T-helper 9 cell (primary cell): ENCODE measurements around the gene RAD50.
"Not testable (repeated sequence)": the region's sequence is repeated elsewhere in the genome, so short reads cannot be mapped to it uniquely, and the experiment has no call there.

Experiments used
- DNase-seq: peaks from one replicate; pipeline ENCODE4 v3.0.0-alpha.2; 2020

Gene RAD50

DNA sequence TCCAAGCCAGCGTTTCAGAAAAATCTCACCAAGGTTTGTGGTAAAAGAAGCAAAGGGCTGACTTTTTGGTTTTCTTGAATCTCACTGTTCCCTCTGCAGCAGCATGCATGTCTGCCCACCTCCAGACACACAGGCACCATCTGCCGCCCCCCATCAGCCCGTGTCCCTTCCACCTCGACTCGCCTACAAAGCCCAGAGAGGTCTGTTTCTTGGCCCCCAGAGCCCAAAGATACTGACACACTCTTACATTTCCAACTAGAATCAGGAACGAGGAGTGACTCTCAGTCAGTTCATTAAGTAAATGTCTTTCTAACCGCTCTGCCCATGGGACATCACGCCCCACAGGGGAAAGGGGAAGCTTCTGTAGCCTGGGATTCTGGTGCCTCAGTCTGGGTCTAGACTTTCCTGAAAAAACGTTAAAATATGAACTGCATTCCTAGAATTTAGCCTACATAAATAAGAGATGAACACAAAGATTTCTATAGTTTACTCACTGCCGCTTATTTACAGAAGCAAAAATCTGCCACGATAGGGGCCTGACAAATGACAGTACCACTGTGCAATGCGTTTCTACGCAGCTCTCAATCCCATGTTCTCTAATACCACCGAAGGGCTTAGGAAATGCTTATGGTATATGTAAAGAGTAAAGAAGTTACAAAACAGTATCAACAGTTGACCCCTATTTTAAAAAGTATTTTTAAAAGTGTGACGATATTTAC lies 121.1 kb downstream of the RAD50 start:
- no peak for DNase-seq

GRCh38 chr5:132678735-132679134 lies 122.0 kb downstream of the RAD50 start:
- DNase-seq = no peak

- no peak for DNase-seq
Measured at GRCh38 chr5:132679166-132679565, 122.4 kb downstream of the RAD50 start.

DNA sequence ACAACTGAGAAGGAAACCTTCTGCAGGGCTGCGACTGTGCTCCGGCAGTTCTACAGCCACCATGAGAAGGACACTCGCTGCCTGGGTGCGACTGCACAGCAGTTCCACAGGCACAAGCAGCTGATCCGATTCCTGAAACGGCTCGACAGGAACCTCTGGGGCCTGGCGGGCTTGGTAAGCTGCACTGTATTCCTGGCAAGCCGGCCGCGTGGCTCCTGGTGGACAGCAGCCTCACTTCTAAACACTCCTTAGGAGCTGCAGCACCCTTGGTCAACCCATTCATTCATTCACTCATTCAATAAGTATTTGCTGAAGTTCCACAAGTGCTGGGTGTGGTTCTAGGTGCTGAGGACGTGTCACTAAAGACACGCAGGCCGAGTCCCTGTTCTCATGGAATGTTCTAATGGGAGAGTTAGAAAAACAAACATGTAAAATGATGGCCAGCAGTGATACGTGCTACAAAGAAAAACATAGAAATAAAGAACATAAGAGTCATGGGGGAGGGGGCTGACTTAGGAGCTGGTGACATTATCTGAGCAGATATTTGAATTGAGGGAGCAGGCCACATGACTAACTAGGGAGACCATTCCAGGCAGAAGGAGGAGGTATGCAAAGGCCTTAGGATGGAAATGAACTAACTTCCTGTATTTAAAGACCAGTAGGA lies 123.1 kb downstream of the RAD50 start:
- DNase-seq = no peak

GRCh38 chr5:132680780-132681475 lies 124.2 kb downstream of the RAD50 start:
- no peak for DNase-seq

- no peak for DNase-seq
Measured at GRCh38 chr5:132681476-132681831, 124.7 kb downstream of the RAD50 start.

- DNase-seq = no peak
Measured at GRCh38 chr5:132681983-132682382, 125.2 kb downstream of the RAD50 start.

GRCh38 chr5:132684491-132684890 lies 127.7 kb downstream of the RAD50 start:
- DNase-seq = no peak

GRCh38 chr5:132684922-132685720 lies 128.3 kb downstream of the RAD50 start:
- DNase-seq = no peak

- DNase-seq = no peak
Measured at GRCh38 chr5:132686193-132686592, 129.4 kb downstream of the RAD50 start.

DNA sequence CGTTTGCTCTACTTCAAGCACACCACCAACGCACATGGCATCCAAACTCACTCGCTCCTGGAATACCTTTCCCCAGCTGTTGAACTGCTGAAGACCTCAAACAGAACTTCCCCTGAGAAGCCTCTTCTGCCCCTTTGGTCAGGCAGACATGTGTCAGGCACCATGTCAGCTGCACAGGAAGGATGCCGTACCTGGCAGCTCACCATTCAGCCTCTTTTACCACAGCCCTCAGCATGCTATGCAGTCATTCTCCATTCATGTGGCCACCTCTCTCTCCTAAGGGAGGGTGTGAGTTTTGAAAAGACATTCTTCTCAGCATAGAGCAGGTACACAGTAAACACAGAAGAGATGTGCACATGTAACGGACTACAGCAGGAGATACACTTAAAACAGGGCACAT lies 131.2 kb downstream of the RAD50 start:
- peak; percentile 11 for DNase-seq

DNA sequence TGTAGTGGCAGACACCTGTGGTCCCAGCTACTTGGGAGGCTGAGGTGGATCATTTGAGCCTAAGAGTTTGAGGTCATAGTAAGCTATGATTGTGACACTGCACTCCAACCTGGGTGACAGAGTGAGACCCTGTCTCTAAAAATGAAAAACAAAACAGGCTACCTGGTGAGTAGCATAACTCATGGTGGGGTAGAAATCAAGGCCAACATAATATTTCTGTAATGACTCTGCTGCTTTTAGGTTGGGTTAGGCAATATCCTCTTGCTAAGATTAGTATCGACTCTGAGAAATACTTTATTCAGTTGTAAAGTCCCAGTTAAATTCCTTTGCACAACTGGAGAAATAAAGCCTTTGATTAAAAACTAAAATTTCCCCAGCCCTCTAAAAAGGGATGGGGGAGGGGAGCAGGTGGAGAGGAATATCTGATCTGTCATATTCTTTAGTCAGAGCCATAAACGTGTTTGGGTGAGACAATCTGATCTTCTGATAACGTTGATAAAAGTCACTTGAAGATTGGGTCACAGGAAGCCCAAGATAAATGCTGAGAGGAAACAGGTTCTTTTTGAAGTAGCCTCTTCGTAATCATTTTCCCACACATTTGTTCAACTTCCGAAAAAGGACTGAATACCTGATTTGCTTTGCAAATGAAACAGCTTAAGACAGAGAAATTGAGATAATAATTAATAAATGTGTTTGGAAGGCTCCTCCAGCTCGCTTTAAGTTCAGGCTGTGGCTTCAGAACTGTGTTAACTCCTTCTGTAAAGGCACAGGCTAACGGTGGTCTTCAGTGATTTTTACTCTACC lies 132.0 kb downstream of the RAD50 start:
- no peak for DNase-seq

GRCh38 chr5:132689513-132689912 lies 132.7 kb downstream of the RAD50 start:
- no peak for DNase-seq

DNA sequence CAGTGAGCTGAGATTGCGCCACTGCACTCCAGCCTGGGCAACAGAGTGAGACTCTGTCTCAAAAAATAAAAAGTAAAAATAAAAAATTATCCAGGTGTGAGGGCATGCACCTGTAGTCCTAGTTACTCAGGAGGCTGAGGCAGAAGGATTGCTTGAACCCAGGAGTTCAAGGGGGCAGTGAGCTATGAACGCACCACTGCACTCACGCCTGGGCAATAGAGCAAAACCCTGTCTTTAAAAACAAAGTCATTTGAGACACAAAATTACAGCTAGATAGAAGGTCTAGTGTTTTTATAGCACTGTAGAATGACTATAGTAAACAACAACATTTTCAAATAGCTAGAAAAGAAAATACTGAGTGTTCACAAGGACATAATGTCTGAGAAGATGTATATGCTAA lies 133.4 kb downstream of the RAD50 start:
- DNase-seq = no peak

DNA sequence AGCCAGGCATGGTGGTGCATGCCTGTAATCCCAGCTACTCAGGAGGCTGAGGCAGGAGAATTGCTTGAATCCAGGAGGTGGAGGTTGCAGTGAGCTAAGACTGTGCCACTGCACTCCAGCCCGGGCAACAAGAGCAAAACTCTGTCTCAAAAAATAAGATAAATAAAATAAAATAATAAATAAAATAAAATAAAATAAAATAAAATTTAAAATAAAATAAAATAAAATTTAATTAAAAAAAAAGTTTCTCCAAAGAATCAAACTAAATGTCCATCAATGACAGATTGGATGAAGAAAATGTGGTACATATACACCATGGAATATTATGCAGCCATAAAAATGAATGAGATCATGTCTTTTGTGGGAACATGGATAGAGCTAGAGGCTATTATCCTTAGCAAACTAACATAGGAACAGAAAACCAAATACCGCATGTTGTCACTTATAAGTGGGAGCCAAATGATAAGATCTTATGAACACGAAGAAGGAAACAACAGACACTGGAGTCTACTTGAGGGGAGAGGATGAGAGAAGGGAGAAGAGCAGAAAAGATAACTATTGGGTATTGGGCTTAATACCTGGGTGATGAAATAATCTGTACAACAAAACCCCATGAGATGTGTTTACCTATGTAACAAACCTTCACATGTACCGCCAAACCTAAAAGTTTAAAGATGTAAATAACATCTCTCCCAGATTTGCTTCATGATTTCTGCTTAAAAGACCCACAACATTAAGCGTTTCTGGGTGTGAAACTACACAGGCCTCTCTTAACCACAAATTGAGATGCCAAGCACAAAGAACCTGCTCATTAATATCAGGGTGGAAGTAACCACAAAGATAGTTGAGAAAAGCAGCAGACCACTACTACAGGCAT lies 135.2 kb downstream of the RAD50 start:
- DNase-seq = not testable (repeated sequence)

- DNase-seq = no peak
Measured at GRCh38 chr5:132692632-132692967, 135.8 kb downstream of the RAD50 start.
